ENCODE data around the gene CIITA. TPM values are rescaled to one million over a fixed set of nuclear protein-coding genes. Genes with fewer than 3 reads are reported as not detected.
"Not testable (repeated sequence)": the region's sequence is repeated elsewhere in the genome, so short reads cannot be mapped to it uniquely, and the experiment has no call there.

The CIITA gene
- total RNA-seq, 2 donors from 2014 or later = 6.5 to 6.6 TPM

GRCh38 chr16:10829390-10830098 is 47.5 kb upstream of the CIITA start:
- not testable (repeated sequence) for H3K27me3 ChIP-seq; H3K36me3 ChIP-seq (replicated peaks in 1 of 2; ENCODE audit: insufficient read depth in 1 of 2, low read depth in 2 of 2); H3K4me3 ChIP-seq; ATAC-seq; H3K9me3 ChIP-seq
- intact Hi-C loops (cut with DNase I) = loop anchor here (10.0 kb wide), 1 partner anchor 85 kb away; no protein-coding TSS in a partner anchor
- peak in 1 of 4 donors; percentile 53 for DNase-seq
- peak overlapping the region; percentile 83 to 87 (median 87) for H3K27ac ChIP-seq
- WGBS, 2 donors = 30 to 35% methylated on average over 18 of the region's 18 CpGs
- H3K4me1 ChIP-seq = peaks cover 54% of the 10 kb centered on the region
- TF ChIP-seq POLR2A (IDR thresholded peaks at IDR 0.05) = peak in 1 of 3 donors; percentile 3

DNA sequence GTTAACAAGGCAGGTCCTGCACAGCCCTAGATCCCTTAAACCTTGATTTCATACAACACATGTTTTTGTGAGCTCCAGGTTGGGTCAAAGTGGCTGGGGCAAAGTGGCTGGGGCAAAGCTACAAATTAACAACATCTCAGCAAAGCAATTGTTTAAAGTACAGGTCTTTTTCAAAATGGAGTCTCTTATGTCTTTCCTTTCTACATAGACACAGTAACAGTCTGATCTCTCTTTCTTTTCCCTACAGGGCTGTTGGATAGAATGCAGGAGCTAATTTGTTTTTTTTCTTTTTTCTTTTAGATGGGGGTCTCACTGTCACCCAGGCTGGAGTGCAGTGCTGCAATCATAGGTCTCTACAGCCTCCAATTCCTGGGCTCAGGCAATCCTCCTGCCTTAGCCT is 46.8 kb upstream of the CIITA start:
- not testable (repeated sequence) for DNase-seq; ATAC-seq; H3K36me3 ChIP-seq (replicated peaks in 1 of 2; ENCODE audit: insufficient read depth in 1 of 2, low read depth in 2 of 2); H3K27me3 ChIP-seq; H3K4me3 ChIP-seq; H3K9me3 ChIP-seq
- peak overlapping the region in 2 of 4 donors; percentile 83 to 87 for H3K27ac ChIP-seq
- intact Hi-C loops (cut with DNase I) = loop anchor here (10.0 kb wide), 1 partner anchor 85 kb away; no protein-coding TSS in a partner anchor
- H3K4me1 ChIP-seq = peaks cover 48% of the 10 kb centered on the region

GRCh38 chr16:10831894-10832886 is 44.8 kb upstream of the CIITA start:
- intact Hi-C loops (cut with DNase I) = loop anchor here (10.0 kb wide), 1 partner anchor 83 kb away; no protein-coding TSS in a partner anchor
- WGBS, 2 donors = 82 to 91% methylated on average over 9 to 10 of the region's 10 CpGs
- no peak overlapping the region for H3K27ac ChIP-seq
- DNase-seq = peak in 1 of 4 donors; percentile 44
- H3K27me3 ChIP-seq = no peaks in the 10 kb centered on the region
- H3K4me3 ChIP-seq = no peak overlapping the region
- TF ChIP-seq, protein P1, sequence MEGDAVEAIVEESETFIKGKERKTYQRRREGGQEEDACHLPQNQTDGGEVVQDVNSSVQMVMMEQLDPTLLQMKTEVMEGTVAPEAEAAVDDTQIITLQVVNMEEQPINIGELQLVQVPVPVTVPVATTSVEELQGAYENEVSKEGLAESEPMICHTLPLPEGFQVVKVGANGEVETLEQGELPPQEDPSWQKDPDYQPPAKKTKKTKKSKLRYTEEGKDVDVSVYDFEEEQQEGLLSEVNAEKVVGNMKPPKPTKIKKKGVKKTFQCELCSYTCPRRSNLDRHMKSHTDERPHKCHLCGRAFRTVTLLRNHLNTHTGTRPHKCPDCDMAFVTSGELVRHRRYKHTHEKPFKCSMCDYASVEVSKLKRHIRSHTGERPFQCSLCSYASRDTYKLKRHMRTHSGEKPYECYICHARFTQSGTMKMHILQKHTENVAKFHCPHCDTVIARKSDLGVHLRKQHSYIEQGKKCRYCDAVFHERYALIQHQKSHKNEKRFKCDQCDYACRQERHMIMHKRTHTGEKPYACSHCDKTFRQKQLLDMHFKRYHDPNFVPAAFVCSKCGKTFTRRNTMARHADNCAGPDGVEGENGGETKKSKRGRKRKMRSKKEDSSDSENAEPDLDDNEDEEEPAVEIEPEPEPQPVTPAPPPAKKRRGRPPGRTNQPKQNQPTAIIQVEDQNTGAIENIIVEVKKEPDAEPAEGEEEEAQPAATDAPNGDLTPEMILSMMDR (IDR thresholded peaks at IDR 0.05) = no peak
- TF ChIP-seq POLR2A (IDR thresholded peaks at IDR 0.05) = no peak
- peaks cover 30% of the 10 kb centered on the region for H3K4me1 ChIP-seq
- no peaks in the 10 kb centered on the region for H3K9me3 ChIP-seq
- no peak for ATAC-seq
- no peaks in the 10 kb centered on the region for H3K36me3 ChIP-seq (replicated peaks in 1 of 2; ENCODE audit: insufficient read depth in 1 of 2, low read depth in 2 of 2)

GRCh38 chr16:10833271-10833670 is 43.7 kb upstream of the CIITA start:
- no peak for TF ChIP-seq POLR2A (IDR thresholded peaks at IDR 0.05)
- 97 to 100% methylated on average over 5 of the region's 5 CpGs for WGBS, 2 donors
- Histone ChIP-seq H3K4me1 (peaks cover 19% of the 10 kb centered on the region), H3K27ac (no peak overlapping the region), H3K27me3 (no peaks in the 10 kb centered on the region), H3K9me3 (no peaks in the 10 kb centered on the region), H3K36me3 (replicated peaks in 1 of 2; ENCODE audit: insufficient read depth in 1 of 2, low read depth in 2 of 2) (no peaks in the 10 kb centered on the region), H3K4me3 (no peak overlapping the region)
- DNase-seq (no peak), ATAC-seq (no peak)
- intact Hi-C loops (cut with DNase I) = loop anchor here (10.0 kb wide), 1 partner anchor 82 kb away; no protein-coding TSS in a partner anchor

GRCh38 chr16:10834130-10834529 is 42.9 kb upstream of the CIITA start:
- no peaks in the 10 kb centered on the region for H3K27me3 ChIP-seq
- H3K4me3 ChIP-seq = no peak overlapping the region
- no peak for TF ChIP-seq POLR2A (IDR thresholded peaks at IDR 0.05)
- TF ChIP-seq, protein P1 (IDR thresholded peaks at IDR 0.05) = no peak
- H3K36me3 ChIP-seq (replicated peaks in 1 of 2; ENCODE audit: insufficient read depth in 1 of 2, low read depth in 2 of 2) = no peaks in the 10 kb centered on the region
- intact Hi-C loops (cut with DNase I) = loop anchor here (10.0 kb wide), 1 partner anchor 81 kb away; no protein-coding TSS in a partner anchor
- no peak for ATAC-seq
- WGBS, 2 donors = 83 to 92% methylated on average over 10 of the region's 10 CpGs
- no peak overlapping the region for H3K27ac ChIP-seq
- DNase-seq = no peak
- no peaks in the 10 kb centered on the region for H3K9me3 ChIP-seq
- peaks cover 19% of the 10 kb centered on the region for H3K4me1 ChIP-seq

DNA sequence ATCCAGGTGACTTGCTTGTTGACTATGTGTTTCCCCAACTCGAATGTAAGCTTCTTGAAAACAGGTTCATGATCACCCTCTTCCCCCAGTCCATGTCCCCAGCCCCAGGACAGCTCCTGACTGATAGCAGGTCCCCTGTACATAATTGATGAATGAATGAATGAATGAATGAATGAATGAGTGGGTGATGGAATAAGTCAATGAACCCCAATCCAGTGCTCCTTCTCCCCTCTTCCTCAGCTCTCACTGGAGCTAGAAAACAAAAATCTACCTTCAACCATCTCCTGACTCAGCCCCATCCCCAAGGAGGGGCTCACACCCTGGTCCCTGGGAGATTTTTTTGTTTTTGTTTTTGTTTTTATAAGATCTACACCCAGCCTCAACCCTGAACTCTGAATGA is 42.2 kb upstream of the CIITA start:
- intact Hi-C loops (cut with DNase I) = loop anchor here (10.0 kb wide), 1 partner anchor 80 kb away; no protein-coding TSS in a partner anchor
- DNase-seq (no peak), ATAC-seq (no peak)
- WGBS, 2 donors = 92 to 93% methylated on average over 1 of the region's 1 CpG
- Histone ChIP-seq H3K4me1 (peaks cover 19% of the 10 kb centered on the region), H3K27me3 (no peaks in the 10 kb centered on the region), H3K36me3 (replicated peaks in 1 of 2; ENCODE audit: insufficient read depth in 1 of 2, low read depth in 2 of 2) (no peaks in the 10 kb centered on the region), H3K4me3 (no peak overlapping the region), H3K27ac (no peak overlapping the region), H3K9me3 (no peaks in the 10 kb centered on the region)
- TF ChIP-seq POLR2A (IDR thresholded peaks at IDR 0.05) = no peak
- TF ChIP-seq, protein P1 (IDR thresholded peaks at IDR 0.05) = no peak
